Right kidney (tissue), 1 donor: ENCODE data around the gene PRPF4.

Source experiments
- DNase-seq: peaks from one replicate; pipeline ENCODE4 v3.0.0-alpha.2; 2016

Gene PRPF4

DNA sequence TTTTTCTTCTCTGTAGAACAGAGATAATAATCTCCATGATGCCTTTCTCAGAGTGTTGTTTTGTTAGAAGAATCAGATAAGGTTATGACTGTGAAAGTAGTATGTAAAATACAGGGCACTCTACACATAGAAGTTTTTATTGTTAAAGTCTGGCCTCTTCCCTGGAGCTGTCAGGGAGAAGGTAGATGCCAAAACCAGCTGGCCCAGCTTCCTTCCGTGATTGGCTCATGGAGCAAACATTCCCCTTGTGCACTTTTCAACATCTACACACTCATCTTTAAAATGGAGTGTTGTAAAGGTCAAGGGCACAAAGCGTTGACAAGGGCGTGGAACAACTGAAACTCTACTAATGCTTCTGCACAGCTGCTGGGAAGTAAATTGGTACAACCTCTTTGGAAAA lies 35.1 kb downstream of the PRPF4 start:
- no peak for DNase-seq

DNA sequence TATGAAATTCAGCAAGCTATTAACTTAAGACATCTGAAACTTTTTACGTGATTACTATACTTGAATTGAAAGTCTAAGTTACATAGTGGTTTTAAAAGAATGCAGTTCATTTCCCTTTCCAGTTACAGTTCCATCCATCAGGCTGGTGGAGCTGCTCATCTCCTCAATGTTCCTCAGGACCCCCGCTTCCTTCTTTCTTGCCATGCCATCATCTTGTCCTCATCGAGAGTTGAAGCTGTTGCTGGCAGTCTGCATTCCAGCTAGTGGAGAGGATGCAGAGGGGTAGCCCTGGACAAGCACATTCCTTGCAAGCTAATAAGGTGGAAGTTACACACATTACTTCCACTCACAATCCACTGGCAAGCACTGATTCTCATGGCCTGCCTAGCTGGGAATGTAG lies 36.5 kb downstream of the PRPF4 start:
- no peak for DNase-seq

DNA sequence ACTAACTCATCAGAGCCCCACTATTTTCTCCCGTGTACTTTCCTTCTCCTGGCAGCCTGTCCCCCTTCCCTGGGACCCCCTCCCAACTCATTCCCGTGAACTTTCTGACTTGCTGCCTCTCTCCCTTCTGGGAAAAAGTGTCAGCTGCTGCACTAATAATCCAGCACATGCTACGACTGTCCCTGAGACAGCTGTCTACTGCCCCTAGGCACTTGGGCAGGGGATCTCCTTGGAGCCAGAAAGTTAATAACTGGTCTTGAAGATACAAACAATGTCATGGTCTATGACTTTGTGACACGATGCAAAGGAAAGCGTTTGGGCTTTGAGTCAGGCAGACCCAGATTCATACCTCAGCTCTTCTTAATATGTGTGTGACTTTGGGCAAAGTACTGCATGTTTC lies 37.8 kb downstream of the PRPF4 start:
- DNase-seq: no peak

DNA sequence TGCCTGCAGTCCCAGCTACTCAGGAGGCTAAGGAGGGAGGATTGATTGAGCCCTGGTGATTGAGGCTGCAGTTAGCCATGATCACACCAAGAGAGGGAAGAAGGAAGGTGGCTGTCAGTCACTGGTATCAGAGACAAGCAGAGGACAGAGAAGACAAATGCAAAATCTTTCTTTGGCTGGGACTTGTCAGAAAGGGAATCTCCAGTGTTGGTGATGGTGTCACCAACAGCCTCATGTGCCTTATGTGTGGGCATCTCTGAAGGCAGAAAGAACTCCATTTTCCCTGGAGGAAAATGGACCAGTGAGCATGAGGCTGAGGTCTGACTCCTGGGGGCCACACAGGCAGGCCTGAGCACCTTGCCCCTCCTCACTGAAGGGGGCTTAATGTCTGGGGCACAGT lies 39.8 kb downstream of the PRPF4 start:
- no peak for DNase-seq

GRCh38 chr9:113316030-113316429 lies 40.6 kb downstream of the PRPF4 start:
- DNase-seq: no peak

- no peak for DNase-seq
Observed at GRCh38 chr9:113317777-113318176, 42.3 kb downstream of the PRPF4 start.

DNA sequence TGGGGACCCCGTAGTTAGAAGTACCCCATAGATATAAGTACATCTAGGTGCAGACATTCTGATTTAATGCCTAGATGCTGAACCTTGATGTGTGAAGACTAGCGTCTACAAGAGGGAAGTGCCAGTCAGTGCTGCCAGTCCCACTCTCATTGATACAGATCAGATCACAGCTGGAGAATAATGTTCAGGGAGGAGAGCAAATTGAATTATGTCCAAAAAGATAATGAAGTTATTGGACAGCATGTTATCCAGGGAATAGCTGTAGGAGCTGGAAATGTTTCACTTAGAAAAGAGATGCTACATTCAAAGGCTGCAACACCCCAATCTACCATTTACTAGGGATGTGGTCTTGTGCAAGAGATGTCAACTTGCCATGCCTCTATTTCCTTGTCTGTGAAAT lies 43.6 kb downstream of the PRPF4 start:
- no peak for DNase-seq

GRCh38 chr9:113320051-113320450 lies 44.6 kb downstream of the PRPF4 start:
- no peak for DNase-seq

DNA sequence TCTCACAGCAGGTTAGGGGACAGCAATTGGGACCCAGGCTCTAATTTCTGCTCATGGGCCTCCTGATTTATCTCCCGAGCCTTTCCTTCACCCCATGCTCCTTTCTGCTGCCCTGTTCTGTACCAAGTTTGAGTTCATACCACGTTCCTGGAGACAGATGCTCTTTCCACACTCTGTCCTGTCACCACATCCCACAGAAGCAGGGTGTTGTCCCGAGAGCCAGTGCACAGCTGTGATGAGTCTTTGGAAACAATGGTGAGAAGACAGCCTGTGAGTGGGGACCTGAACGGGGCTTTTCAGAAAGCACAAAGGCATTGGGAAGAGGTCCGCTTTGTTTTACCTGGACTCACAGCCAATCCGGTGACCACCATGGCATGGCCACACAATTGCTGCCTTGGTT lies 47.2 kb downstream of the PRPF4 start:
- no peak for DNase-seq

DNA sequence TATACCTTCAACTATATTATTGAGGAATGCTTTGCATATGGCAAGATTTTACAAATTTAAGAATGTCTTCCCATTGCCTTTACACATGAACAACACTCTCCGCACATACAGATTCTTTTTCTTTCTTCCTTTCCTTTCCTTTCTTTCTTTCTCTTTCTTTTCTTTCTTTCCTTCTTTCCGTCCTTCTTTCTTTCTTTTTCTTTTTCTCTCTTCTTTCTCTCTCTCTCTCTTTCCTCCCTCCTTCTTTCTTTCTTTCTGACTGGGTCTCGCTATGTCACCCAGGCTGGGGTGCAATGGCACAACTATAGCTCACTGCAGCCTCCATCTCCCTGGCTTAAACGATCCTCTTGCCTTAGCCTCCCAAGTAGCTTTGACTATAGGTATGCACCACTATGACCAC lies 50.8 kb downstream of the PRPF4 start:
- no peak for DNase-seq

DNA sequence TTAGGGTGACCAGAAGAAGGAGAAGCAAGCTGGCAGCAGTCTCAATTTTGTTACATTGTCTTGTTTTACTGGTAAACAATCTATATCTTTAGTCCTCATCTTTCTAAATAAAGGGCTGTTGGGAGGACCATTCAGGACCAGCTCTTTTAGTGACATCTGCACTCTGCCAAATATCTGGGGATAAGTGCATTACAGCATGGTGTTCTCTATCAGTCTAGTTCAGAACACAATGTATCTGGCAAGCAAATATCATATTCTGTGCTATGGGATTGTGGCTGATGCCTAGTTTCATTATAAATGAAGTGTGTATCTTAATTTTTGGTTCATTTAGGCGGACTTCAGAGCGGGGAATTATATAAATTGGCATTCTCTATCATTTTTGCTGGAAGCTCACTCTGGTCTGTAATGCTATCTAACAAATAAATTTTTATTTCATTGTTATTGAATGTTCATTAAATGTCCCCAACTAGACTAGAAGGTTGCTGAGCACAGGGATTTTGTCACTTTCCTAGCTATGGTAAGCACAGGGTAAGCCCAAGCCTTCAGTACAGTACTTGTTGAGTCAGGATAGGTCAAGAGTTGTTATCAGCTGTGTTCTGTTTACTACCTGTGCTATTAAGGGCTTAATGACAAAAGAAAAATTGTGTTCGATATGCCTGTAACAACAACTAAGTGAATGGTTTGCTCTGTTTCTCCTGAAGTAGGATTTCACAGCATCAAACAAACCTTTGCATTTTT lies 52.8 kb downstream of the PRPF4 start:
- no peak for DNase-seq

DNA sequence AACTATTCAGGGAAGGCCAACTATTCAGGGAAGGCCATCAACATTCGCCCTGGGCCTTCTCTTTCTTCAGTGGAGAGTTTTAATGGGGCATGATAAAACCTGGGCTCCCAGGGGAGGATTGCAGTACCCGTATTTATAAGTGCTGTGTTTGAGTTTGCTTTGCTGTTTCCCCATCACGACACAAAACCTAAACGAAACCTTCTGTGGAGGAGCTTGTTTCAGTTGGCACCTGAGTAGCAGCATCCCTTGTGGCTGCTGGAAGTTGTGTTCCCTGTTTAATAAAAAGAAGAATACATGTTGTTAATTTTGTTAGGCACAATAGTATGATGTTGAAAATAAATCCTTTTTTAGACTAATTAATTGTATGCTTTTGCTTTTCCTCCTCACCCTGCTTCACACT lies 56.3 kb downstream of the PRPF4 start:
- no peak for DNase-seq

- DNase-seq: no peak
Observed at GRCh38 chr9:113337714-113338113, 62.3 kb downstream of the PRPF4 start.

- peak; percentile 91 for DNase-seq
Observed at GRCh38 chr9:113340011-113340699, 64.7 kb downstream of the PRPF4 start, which contains the start of gene WDR31. Gene WDR31 (minus strand): TSS chr9:113340275. CDS start chr9:113332022, 8,253 bp downstream.

DNA sequence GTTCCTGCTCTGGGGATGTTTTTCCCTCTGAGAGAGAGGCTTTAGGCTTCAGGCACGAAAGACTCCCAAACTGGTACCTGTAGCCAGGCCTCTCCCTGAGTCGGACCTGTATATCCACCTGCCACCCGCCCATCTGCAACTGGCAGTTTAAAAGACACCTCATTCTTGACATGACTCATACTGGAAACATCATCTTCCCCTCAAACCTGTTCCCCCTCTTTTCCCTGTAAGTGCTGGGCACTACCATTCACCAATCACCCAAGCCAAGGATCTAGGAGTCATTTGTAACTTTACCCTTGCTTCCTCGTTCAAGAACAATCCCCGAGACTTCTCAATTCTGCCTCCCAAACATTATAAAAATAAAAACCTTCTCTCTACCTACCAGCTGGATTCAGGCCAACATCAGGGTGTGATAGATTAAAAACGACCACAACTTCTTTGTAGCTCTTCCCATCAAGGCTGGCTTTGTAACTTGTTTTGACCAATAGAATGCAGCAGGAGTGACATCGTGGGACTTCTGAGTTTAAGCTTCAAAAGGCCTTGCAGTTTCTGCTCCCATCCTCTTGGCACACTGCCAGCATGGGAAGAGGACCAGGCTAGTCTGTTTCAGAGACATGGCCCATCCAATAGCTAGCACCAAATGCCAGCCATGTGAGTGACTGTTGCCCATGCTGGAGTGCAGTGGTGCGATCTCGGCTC lies 66.4 kb downstream of the PRPF4 start:
- DNase-seq: no peak
